SU-DHL-6 (cell line): ENCODE results near the gene PRRC2A.

Experiments used
- H2AFZ ChIP-seq: fragments of 200-600 bp; sonication (generic); 2 replicates; pipeline ENCODE4 v1.6.1; 2014; ENCODE audit warnings: low read depth, mild to moderate bottlenecking, moderate library complexity, mixed read lengths, antibody characterized with exemption, low read length; ENCODE audit not compliant: severe bottlenecking
- H3F3A ChIP-seq: fragments of 200-600 bp; shearing (Covaris generic); 2 replicates; pipeline ENCODE4 v1.6.0; 2016; ENCODE audit warnings: antibody characterized with exemption, mild to moderate bottlenecking; ENCODE audit not compliant: insufficient read depth
- H3K27ac ChIP-seq: fragments of 200-600 bp; sonication (generic); 2 replicates; pipeline ENCODE4 v1.5.1; 2016; ENCODE audit warnings: low read depth, mild to moderate bottlenecking, low read length, moderate library complexity, mixed read lengths
- H3K27me3 ChIP-seq: fragments of 200-600 bp; sonication (generic), shearing (Covaris generic); 2 replicates; pipeline ENCODE4 v1.6.0; 2014; ENCODE audit warnings: mild to moderate bottlenecking, low read length
- H3K36me3 ChIP-seq: fragments of 200-600 bp; sonication (generic); 2 replicates; pipeline ENCODE4 v1.6.1; 2014; ENCODE audit warnings: mild to moderate bottlenecking, low read length, mixed read lengths
- H3K4me2 ChIP-seq: fragments of 300-600, 200-600 bp; shearing (Covaris generic), sonication (generic); 2 replicates; pipeline ENCODE4 v1.6.0; 2014; ENCODE audit warnings: low read length, low read depth, mild to moderate bottlenecking; ENCODE audit not compliant: poor library complexity, severe bottlenecking
- H3K4me3 ChIP-seq: fragments of 200-600 bp; sonication (generic); 2 replicates; pipeline ENCODE4 v1.5.1; 2014; ENCODE audit warnings: antibody characterized with exemption, low read length, mild to moderate bottlenecking, mixed read lengths; ENCODE audit not compliant: insufficient read depth, poor library complexity, severe bottlenecking
- H3K79me2 ChIP-seq: fragments of 200-600 bp; sonication (generic); 2 replicates; pipeline ENCODE4 v1.6.1; 2014; ENCODE audit warnings: mild to moderate bottlenecking, low read length, moderate library complexity; ENCODE audit not compliant: insufficient read depth
- H3K9ac ChIP-seq: fragments of 200-600 bp; sonication (generic); 2 replicates; pipeline ENCODE4 v1.7.0; 2014; ENCODE audit warnings: mild to moderate bottlenecking, low read length
- H3K9me2 ChIP-seq: fragments of 200-600 bp; sonication (generic); replicated peaks from 2 replicates; pipeline ENCODE4 v1.6.1; 2014; ENCODE audit warnings: low read length; ENCODE audit not compliant: insufficient read depth
- H3K9me3 ChIP-seq: fragments of 200-600 bp; sonication (generic); 2 replicates; pipeline ENCODE4 v1.6.1; 2014; ENCODE audit warnings: low read length, mixed read lengths; ENCODE audit not compliant: insufficient read depth
- H4K20me1 ChIP-seq: fragments of 200-600 bp; sonication (generic); 2 replicates; pipeline ENCODE4 v1.6.1; 2014; ENCODE audit warnings: low read depth, mild to moderate bottlenecking, antibody characterized with exemption, low read length, moderate library complexity, mixed read lengths
- CTCF ChIP-seq: fragments of 200-600 bp; sonication (generic); IDR thresholded peaks from one replicate; pipeline ENCODE4 v1.5.1; 2017; ENCODE audit warnings: antibody characterized with exemption, mild to moderate bottlenecking, low read length, moderate library complexity; ENCODE audit not compliant: insufficient read depth, poor library complexity, severe bottlenecking
- EZH2phosphoT487 ChIP-seq: fragments of 200-600 bp; sonication (generic), shearing (Covaris generic); conservative IDR thresholded peaks from 2 replicates; pipeline ENCODE4 v1.6.1; 2018; ENCODE audit warnings: mild to moderate bottlenecking, antibody characterized with exemption, low read length, moderate library complexity, mixed read lengths

Gene PRRC2A

GRCh38 chr6:31643818-31644454 is 23.4 kb downstream of the PRRC2A start:
- Histone ChIP-seq H3K79me2 (peaks cover 1% of the 10 kb centered on the region; the same call in 1 of the 2 replicates), H3K4me3 (no peak overlapping the region), H2AFZ (no peak overlapping the region), H3K27me3 (no peaks in the 10 kb centered on the region), H3F3A (peaks cover 6% of the 10 kb centered on the region), H3K4me2 (no peak overlapping the region), H3K27ac (no peak overlapping the region), H3K9me2 (no peaks in the 10 kb centered on the region), H4K20me1 (no peaks in the 10 kb centered on the region), H3K36me3 (peaks cover 8% of the 10 kb centered on the region), H3K9ac (no peak overlapping the region), H3K9me3 (no peaks in the 10 kb centered on the region)
- TF ChIP-seq EZH2phosphoT487 = no peak
- no peak for TF ChIP-seq CTCF

GRCh38 chr6:31645325-31645724 is 24.8 kb downstream of the PRRC2A start:
- H3K79me2 ChIP-seq = peaks cover 15% of the 10 kb centered on the region
- peaks cover 14% of the 10 kb centered on the region for H3K36me3 ChIP-seq
- H3K9ac ChIP-seq = no peak overlapping the region
- no peaks in the 10 kb centered on the region for H3F3A ChIP-seq
- no peak for TF ChIP-seq CTCF
- no peak for TF ChIP-seq EZH2phosphoT487
- no peaks in the 10 kb centered on the region for H3K27me3 ChIP-seq
- H3K9me3 ChIP-seq = no peaks in the 10 kb centered on the region
- H3K4me3 ChIP-seq = no peak overlapping the region
- H3K4me2 ChIP-seq = no peak overlapping the region
- H3K27ac ChIP-seq = no peak overlapping the region
- H3K9me2 ChIP-seq = no peaks in the 10 kb centered on the region
- no peaks in the 10 kb centered on the region for H4K20me1 ChIP-seq
- H2AFZ ChIP-seq = no peak overlapping the region

- H3K36me3 ChIP-seq = peaks cover 14% of the 10 kb centered on the region
Measured at GRCh38 chr6:31651602-31652191, 31.2 kb downstream of the PRRC2A start.

More at GRCh38 chr6:31651602-31652191, 31.2 kb downstream of the PRRC2A start:
- Histone ChIP-seq H3K9me2 (no peaks in the 10 kb centered on the region), H3K9ac (peak overlapping the region; percentile 83), H3K9me3 (no peaks in the 10 kb centered on the region), H3K27ac (peak overlapping the region; percentile 89), H3K4me2 (peak overlapping the region; percentile 83), H3K4me3 (peak overlapping the region; percentile 91), H2AFZ (peak overlapping the region; percentile 81), H3F3A (peaks cover 19% of the 10 kb centered on the region), H4K20me1 (no peaks in the 10 kb centered on the region), H3K27me3 (no peaks in the 10 kb centered on the region), H3K79me2 (peaks cover 41% of the 10 kb centered on the region)
- TF ChIP-seq CTCF (no peak), EZH2phosphoT487 (no peak)
